GM04504 (cell line): ENCODE results near the gene CPD.
"Not testable (repeated sequence)": the region's sequence is repeated elsewhere in the genome, so short reads cannot be mapped to it uniquely, and the experiment has no call there.

Experiments used
- DNase-seq: peaks from one replicate; pipeline ENCODE4 v3.0.0-alpha.2; 2012; ENCODE audit warnings: low read depth

Gene CPD

GRCh38 chr17:30378825-30379302 is at the start of gene CPD:
TSS of gene CPD (plus strand) at chr17:30378927. CDS start at chr17:30378981, 54 bp downstream.
- DNase-seq = peak; percentile 90

GRCh38 chr17:30332057-30332542 is 46.6 kb upstream of the CPD start:
- DNase-seq = no peak

- DNase-seq = no peak
Observed at GRCh38 chr17:30333503-30334360, 45.0 kb upstream of the CPD start, which contains the start of gene TMIGD1. TSS of gene TMIGD1 (minus strand) at chr17:30334057. CDS start at chr17:30332133, 1,924 bp downstream.

GRCh38 chr17:30334421-30334820 is 44.3 kb upstream of the CPD start:
- no peak for DNase-seq

GRCh38 chr17:30336369-30337171 is 42.2 kb upstream of the CPD start:
- no peak for DNase-seq

GRCh38 chr17:30337393-30337999 is 41.2 kb upstream of the CPD start:
- DNase-seq = no peak

- no peak for DNase-seq
Observed at GRCh38 chr17:30339086-30339485, 39.6 kb upstream of the CPD start.

- no peak for DNase-seq
Observed at GRCh38 chr17:30340801-30341356, 37.8 kb upstream of the CPD start.

GRCh38 chr17:30341703-30342249 is 37.0 kb upstream of the CPD start:
- no peak for DNase-seq

GRCh38 chr17:30343244-30343643 is 35.5 kb upstream of the CPD start:
- not testable (repeated sequence) for DNase-seq

- DNase-seq = no peak
Observed at GRCh38 chr17:30343796-30344195, 34.9 kb upstream of the CPD start.

GRCh38 chr17:30344283-30345088 is 34.2 kb upstream of the CPD start:
- no peak for DNase-seq

- DNase-seq = no peak
Observed at GRCh38 chr17:30345089-30345433, 33.7 kb upstream of the CPD start.

GRCh38 chr17:30345527-30346075 is 33.1 kb upstream of the CPD start:
- DNase-seq = no peak

GRCh38 chr17:30346221-30346795 is 32.4 kb upstream of the CPD start:
- DNase-seq = no peak

- DNase-seq = no peak
Observed at GRCh38 chr17:30347488-30347887, 31.2 kb upstream of the CPD start.

GRCh38 chr17:30349252-30349651 is 29.5 kb upstream of the CPD start:
- DNase-seq = no peak

GRCh38 chr17:30351263-30351662 is 27.5 kb upstream of the CPD start:
- not testable (repeated sequence) for DNase-seq

- no peak for DNase-seq
Observed at GRCh38 chr17:30351735-30352134, 27.0 kb upstream of the CPD start.

GRCh38 chr17:30352240-30352814 is 26.4 kb upstream of the CPD start:
- no peak for DNase-seq
